ENCODE results near the gene ST13. TPM values are rescaled to one million over a fixed set of nuclear protein-coding genes. Genes with fewer than 3 reads are reported as not detected.

The ST13 gene
- total and polyA plus RNA-seq, 9 of the 15 experiments (the other 6 are each of a cell fraction or from before 2014, with no cell fraction given) = 53.6 to 311 (median 195) TPM

DNA sequence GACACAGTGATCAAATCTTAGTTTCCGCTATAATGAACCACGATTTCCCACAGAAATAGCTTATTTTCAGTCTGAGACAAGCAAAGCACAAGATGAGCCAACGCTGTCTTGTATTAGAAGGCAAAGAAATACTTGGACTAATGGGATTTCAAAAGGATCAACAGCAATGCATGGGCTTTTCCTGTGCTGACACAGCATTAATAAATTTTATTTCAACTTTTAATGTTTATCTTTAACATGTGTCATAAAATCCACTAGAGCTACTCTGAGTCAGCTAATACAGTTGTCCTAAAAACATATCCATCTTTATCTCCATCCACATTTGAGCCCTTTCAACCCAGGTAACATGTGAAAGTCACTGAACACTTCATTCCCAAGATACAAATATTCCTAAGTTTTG lies 21.8 kb downstream of the ST13 start:
- Histone ChIP-seq H3K9ac (ENCODE audit: insufficient read depth in 1 of 2, low read depth in 2 of 2, low read length in 2 of 2) (no peak overlapping the region), H3K4me2 (ENCODE audit: insufficient read depth, low read length) (no peak overlapping the region), H3K9me3 (replicated peaks; ENCODE audit: control insufficient read depth, insufficient read depth, low read depth, low read length) (no peaks in the 10 kb centered on the region), H2AFZ (ENCODE audit: low read depth, low read length) (no peak overlapping the region), H3K36me3 (ENCODE audit: control insufficient read depth, insufficient read depth, low read length) (peaks cover 90% of the 10 kb centered on the region), H3K27me3 (ENCODE audit: control insufficient read depth in 2 of 2, insufficient read depth in 2 of 2, low read length in 2 of 2) (no peaks in the 10 kb centered on the region), H4K20me1 (replicated peaks; ENCODE audit: control insufficient read depth, insufficient read depth, low read length) (0 out of 2 replicates have a peak, but pooled peaks cover 2% of the 10 kb centered on the region), H3K4me1 (replicated peaks in 1 of 2; ENCODE audit: control insufficient read depth in 2 of 2, insufficient read depth in 2 of 2, low read length in 2 of 2) (no peaks in the 10 kb centered on the region), H3K4me3 (no peak overlapping the region), H3K79me2 (ENCODE audit: control insufficient read depth, insufficient read depth, low read length) (peaks cover 21% of the 10 kb centered on the region; the same call in 2 of the 3 replicates), H3K9me1 (ENCODE audit: control insufficient read depth, insufficient read depth, low read length) (no peaks in the 10 kb centered on the region), H3K27ac (ENCODE audit: extremely low read depth, low read depth, low read length) (no peak overlapping the region)
- 100% methylated on average over 3 of the region's 3 CpGs for WGBS (ENCODE audit: insufficient coverage, low coverage, missing lambda C conversion rate)
- DNase-seq (ENCODE audit: extremely low read depth in 1 of 4, low spot score in 3 of 4) = no peak
- in situ Hi-C loops (cut with MboI) (no loop called here), intact Hi-C loops (cut with micrococcal nuclease) (no loop called here)
- FAIRE-seq = no peak
- no peak for ATAC-seq
- ChIA-PET POLR2A (interaction anchor here (1.0 kb wide), 1 partner anchor 10 kb away, joined by 3 read pairs; no protein-coding TSS in a partner anchor), CTCF (ENCODE audit: low intra/inter-chr PET ratio) (no interaction called here)
- BruUV-seq (replicated peaks) = no TSS peak
- peak; percentile 35 for TF ChIP-seq MAFG (tag; conservative IDR thresholded peaks at IDR 0.05)
- peak; percentile 59; the same call in 1 of the 2 replicates for TF ChIP-seq C11orf30 (IDR thresholded peaks at IDR 0.05; ENCODE audit: low read depth)
- peak; percentile 41 for TF ChIP-seq MAFF (IDR thresholded peaks at IDR 0.05; ENCODE audit: low read length)
- TF ChIP-seq TARDBP (IDR thresholded peaks at IDR 0.05) = no peak
- TF ChIP-seq, protein P1, sequence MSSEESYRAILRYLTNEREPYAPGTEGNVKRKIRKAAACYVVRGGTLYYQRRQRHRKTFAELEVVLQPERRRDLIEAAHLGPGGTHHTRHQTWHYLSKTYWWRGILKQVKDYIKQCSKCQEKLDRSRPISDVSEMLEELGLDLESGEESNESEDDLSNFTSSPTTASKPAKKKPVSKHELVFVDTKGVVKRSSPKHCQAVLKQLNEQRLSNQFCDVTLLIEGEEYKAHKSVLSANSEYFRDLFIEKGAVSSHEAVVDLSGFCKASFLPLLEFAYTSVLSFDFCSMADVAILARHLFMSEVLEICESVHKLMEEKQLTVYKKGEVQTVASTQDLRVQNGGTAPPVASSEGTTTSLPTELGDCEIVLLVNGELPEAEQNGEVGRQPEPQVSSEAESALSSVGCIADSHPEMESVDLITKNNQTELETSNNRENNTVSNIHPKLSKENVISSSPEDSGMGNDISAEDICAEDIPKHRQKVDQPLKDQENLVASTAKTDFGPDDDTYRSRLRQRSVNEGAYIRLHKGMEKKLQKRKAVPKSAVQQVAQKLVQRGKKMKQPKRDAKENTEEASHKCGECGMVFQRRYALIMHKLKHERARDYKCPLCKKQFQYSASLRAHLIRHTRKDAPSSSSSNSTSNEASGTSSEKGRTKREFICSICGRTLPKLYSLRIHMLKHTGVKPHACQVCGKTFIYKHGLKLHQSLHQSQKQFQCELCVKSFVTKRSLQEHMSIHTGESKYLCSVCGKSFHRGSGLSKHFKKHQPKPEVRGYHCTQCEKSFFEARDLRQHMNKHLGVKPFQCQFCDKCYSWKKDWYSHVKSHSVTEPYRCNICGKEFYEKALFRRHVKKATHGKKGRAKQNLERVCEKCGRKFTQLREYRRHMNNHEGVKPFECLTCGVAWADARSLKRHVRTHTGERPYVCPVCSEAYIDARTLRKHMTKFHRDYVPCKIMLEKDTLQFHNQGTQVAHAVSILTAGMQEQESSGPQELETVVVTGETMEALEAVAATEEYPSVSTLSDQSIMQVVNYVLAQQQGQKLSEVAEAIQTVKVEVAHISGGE (CRISPR knock-in tag; IDR thresholded peaks at IDR 0.05) = no peak
- peak; percentile 70 for TF ChIP-seq ZNF316 (IDR thresholded peaks at IDR 0.05)
- no peak for TF ChIP-seq CBX1 (IDR thresholded peaks at IDR 0.05; ENCODE audit: low read depth)
- peak; percentile 28; the same call in 1 of the 2 replicates for TF ChIP-seq MAFK (IDR thresholded peaks at IDR 0.05; ENCODE audit: low read length)

Measured in K562 (cell line).